Mesenteric fat pad (tissue), 1 donor: ENCODE results near the gene CPLX3. TPM values are rescaled to one million over a fixed set of nuclear protein-coding genes. Genes with fewer than 3 reads are reported as not detected.

Experiments used
- DNase-seq: peaks from one replicate; pipeline ENCODE4 v3.0.0-alpha.2; 2020; ENCODE audit warnings: low spot score
- total RNA-seq: library from RNA; stranded (reverse); fragmentation: NEBNext Ultra II Directional; extraction: Animal tissue kit (Norgen Biotek cat#: 25700); gene quantifications from one replicate; pipeline ENCODE4 v1.2.1, GENCODE V29; 2021
- donor health status: DM: yes; HTN: yes; CAD: no.

Gene CPLX3
- total RNA-seq, 1 donor from 2014 or later: not detected

DNA sequence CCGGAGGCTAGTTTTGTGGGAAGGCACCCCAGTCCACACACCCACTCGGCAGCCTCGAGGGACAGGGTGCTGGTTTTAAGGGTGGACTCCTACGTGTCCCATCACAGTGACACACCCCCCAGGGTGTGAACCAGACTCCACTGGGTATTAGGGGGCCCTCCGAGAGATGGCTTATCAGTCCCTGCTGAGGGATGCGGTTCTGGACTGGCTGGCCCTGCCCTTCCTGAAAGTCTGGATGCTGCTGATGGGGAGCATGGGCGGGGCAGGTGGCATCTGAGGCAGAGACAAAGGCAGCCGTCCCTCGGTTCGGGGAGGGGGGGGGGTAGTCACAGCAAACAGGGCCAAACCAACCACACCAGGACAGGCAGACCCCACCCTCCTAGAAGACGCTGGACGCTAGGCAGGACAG is 17.5 kb downstream of the CPLX3 start:
- DNase-seq: no peak

DNA sequence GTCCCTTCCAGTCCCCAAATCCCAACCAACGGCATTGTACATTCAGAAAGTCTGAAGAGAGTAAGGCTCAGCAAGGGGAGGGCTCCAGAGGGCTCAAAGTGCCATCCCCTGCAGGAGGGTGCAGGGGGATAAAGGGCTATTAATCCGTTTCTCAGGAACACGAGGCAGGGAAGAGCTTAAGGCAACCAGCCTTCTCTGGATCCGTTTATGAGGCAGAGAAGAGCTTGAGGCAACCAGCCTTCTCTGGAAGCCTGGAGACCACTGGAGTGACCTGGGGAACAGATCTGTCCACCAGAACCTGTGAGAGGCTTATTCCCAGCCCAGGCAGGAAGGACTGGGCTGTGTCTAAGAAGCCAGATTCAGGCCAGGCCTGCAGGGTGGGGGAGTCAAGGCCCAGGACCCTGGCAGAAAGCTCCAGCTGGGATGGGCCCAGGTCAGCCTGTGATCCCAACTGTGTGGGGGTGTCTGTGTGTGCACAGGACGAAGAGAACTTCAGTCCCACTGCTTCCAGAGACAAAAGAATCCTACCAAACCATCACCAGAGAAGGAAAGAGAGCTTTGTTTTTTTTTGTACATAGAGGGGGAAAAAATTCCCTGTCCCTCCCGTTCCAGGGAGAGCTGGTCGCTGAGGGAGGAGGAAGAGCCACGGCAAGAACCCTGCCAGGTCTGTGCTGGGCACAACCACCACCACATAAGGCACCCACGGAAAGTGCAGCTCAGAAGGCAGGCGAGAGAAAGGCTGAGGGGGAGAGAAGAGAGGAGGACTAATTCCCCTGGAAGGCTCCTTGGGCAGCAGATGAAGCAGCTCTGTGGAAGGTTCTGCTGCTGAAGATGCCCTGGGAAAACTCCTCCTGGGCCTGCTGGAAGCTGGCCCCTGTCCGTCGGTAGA is 18.1 kb downstream of the CPLX3 start:
- no peak for DNase-seq

DNA sequence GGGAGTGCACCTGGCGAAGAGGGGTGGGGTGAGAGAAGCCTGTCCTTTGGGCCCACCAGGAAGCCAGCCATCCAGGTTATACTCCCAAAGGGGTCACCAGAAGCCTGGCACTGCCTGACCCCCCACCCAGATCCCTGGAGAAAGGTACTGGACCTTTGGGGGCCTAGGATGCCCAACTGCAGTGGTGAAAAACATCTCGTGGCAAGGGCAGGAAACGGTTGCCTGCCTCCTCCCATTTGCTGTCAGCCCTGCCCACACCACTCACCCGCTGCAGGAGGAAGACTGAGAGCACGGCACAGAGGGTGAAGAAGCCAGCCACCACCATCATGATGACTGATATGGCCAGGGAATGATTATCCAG is 18.8 kb downstream of the CPLX3 start:
- DNase-seq: no peak

DNA sequence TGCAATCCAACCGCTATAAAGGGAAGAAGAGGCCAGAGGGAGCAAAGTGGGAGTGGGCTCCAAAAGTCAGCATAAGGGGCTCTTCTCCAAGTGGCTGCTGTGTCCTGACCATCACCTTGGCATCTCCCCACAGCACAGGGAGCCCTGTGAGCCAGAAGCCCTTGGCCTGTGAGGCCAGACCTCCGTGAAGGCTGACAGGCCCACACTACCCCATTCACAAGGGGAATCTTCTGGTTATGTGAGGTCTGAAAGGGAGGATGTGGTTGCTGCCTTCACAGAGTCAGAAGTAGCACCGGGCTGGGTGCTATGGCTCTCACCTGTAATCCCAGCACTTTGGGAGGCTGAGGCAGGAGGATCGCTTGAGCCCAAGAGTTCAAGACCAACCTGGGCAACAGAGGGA is 19.2 kb downstream of the CPLX3 start:
- DNase-seq: no peak

DNA sequence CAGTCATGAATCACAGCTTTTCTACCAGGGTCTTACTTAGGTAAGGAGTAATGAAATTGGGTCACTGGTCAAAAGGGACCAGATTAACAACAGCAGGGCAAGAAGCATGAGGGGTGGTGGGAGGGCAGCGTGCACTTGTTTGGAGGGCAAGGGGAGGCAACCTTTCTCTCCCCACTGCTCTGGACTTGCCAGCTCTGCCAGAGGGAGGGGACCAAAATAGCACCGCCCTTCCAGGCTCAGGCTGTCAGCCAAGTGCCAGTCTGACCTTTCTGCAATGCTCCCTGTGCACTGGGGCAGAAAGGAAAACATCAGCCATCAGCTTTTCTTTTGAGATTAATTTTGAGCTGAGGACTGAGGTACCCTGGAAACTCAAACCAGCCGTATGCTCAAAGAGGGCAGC is 21.0 kb downstream of the CPLX3 start:
- no peak for DNase-seq

DNA sequence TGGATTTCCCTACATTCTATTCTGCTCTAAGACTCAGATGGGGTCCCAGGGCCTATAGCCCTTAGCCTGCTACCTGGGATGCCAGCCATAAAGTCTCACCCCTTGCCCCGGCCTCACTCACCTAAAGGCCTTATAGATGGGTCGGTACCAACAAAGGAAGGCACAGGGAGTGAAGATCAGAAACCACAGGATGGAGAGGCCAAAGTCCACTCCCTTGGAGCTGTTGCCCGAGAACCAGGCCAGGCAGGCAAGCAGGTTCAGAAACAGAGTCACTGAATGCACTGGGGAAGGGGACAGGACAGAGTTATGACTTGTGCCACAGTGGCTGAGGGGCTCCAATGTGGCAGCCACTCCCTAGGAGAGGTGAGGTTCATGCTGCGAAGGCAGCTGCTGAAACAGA is 24.0 kb downstream of the CPLX3 start:
- no peak for DNase-seq

DNA sequence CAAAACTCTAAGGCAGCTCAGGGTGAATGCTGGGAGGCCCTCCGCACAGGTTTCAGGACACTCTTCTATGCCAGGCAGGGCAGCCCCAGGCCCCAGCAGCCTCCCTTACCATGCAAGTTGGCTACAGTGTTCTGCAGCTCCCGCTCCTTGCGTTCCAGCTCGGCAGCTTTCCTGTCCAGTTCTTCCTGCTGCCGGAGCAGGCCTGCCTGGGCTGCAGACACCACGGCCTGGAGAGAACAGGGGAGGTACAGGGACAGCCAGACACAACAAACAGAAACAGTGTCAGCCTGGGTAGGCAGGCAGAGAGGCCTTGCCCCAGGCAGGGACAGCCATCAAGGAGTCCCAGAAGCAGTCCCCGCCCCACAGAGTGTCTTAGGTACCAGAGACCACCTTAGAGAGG is 25.5 kb downstream of the CPLX3 start:
- no peak for DNase-seq

DNA sequence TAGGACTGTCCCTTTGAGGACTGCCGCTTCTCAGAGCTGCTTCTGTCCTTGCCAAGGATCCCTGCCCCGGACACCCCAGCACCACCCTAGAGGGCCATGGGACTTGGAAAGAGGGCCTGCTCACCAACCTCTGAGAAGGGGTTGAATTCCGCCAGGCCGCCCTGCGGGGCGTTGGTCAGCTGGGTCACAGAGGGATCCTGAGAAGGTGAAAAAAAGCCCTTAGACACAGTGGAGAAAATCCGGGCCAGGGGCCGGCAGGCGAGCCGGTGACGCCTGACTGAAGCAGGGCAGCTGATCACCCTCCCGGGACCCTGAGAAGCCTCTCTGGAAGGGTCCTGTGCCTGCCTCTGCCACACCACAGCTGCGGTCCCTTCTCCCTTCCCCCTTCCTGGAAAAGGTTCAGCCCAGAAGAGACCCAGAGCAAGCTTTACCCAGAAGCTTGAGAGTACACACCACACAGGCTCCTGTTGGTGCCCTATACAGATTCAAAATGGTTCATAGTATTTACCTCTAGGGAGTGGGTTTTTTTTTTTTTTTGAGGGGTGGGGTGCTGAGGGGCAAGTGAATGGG is 28.1 kb downstream of the CPLX3 start:
- DNase-seq: no peak

DNA sequence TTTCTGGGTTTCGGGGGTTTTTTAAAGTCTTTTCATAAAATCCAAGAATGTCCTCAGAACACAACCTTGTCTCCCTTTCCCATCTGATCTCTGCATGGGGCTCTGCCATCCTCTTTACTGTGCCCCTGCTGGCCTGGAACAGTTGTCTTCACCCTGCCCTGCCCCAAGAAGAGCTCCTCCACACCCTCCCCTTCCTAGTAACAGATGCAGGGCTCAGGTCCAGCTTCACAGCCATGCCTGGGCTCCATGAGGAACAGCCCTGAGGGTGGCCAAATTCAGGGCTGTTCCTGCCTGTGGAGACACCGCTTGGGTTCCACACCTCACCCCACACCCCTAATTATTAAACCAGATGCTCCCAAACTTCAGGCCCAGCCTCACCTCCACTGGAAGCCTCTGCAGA is 29.4 kb downstream of the CPLX3 start:
- DNase-seq: no peak

DNA sequence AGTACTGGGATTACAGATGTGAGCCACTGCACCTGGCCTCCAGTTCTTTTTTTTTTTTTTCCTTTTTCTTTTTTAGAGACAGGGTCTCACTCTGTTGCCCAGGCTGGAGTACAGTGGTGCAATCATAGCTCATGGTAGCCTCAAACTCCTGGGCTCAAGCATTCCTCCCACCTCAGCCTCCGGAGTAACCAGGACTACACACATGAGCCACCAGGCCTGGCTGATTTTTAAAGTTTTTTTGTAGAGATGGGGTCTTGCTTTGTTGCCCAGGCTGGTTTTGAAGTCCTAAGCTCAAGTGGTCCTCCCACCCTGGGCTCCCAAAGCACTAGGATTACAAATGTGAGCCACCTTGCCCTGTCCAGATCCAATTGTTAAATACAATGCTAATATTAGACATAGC is 30.1 kb downstream of the CPLX3 start:
- no peak for DNase-seq

DNA sequence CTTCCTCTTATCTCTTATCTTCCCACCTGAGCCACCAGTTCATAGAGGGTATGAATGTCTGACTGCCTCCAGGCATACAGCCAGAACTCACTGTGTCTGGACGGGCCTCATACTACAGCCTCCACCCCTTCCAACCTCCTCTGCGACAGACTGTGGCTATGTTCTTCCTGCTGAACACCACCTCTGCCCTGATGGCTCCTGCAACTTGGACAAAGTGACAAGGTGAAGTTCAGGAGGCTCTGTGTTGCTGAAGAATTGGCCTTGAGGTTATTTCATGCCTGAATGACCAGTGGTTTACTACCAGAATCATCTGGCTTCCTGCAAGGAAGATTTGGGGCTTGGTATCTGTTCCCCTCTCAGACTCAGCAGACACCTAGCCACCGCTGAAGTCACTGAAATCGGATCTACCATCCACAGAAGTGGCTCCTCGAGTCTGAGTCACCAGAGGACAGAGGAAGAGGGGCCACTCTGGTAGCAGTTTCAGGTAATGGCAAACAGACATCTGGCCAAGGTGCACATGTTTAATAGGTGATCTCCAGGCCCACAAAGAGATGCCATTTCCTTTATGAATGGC is 30.7 kb downstream of the CPLX3 start:
- no peak for DNase-seq

DNA sequence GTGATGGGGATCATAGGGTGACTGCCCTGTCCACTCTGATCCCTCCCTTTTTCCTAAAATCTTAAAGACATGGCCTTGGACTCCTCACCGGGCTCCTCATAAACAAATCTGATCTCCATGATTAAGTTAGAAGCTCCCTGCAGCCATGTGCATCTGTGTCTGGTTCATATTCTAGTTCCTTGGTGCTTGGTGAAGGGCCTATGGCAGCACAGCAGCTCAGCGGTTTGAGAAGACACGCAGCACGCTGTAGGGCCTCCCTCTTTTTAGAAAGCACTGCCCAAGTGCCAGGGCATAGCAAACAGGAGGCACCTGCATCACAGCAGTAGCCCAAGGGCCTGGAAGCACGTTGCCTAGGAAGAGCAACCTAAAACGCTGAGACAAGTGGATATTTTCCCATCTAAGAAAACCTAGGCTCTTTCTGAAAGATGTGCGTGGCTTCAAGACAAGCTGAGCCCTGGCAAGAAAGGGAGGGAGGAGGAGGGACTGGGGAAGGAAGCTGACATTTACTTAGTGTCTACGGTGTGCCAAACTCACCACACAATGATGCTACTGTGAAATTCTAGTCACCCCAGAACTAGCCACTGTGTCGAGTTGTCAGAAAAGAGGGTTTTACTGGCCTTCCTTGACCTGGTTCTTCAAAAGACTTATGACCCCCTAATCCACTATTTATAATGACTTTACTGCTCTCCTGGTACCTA is 31.4 kb downstream of the CPLX3 start:
- no peak for DNase-seq

DNA sequence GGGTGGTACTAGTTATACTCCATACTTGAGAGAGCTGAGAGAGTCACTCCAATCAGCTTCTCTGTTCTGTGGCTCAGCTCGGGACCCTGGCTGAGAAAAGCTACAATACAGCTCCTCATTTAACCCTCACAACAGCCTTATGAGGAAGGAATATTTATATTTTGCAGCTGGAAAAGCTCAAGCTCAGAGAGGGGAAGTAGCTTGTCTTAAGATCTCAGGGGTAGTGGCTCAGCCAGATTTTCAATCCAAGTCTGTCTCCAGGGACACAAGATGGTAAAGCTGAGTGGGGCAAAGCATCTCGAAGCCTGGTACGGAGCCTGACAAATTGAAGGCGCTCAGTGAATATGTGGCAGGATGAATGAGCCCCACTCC is 31.9 kb downstream of the CPLX3 start:
- no peak for DNase-seq

DNA sequence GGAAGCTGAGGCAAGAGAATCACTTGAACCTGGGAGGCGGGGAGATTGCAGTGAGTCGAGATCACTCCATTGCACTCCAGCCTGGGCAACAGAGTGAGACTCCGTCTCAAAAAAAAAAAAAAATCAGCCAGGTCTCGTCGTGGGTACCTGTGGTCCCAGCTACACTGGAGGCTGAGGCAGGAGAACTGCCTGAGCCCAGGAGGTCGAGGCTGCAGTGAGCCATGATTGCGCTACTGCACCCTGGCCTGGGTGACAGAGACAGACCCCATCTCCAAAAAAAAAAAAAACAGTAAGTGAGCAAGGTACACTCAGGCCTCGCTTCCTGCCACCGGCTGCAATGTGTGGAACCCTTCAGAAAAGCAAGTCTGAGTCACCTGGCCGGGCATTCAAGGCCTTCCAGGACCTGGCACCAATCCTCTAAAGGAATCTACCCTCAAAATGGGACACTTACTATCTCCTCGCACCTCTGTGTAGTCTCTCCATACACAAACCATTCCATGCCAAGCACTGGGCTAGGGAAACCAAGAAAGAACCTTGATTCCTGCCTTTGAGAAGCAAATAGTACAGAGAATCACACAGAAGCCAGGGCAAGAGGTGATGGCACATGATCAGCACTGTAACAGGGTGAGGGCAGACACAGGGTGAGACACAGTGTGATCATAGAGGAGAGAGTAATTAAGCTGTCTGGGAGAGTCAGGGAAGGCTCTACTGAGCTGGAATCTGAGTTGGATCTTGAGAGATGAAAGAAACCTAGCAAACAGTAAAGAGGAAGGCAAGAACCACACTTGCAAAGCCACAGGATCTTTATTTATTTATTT is 37.0 kb downstream of the CPLX3 start:
- DNase-seq: no peak

DNA sequence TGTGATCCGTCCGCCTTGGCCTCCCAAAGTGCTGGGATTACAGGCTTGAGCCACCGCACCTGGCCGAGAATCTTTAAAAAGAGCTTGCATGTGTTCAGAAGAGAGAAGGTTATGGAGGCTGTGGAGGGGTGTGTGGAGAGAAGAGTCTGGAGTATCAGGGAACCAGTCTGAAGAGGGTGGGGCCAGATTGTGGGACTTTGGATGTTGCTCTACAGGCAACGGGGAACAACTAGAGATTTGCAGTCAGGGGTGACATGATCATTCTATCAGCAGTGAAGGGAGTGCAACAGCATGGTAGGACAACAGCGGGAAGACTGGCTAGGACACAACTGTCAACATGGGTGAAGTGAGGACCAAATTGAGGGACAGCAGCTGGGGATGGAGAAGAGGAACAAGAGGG is 37.9 kb downstream of the CPLX3 start:
- no peak for DNase-seq

DNA sequence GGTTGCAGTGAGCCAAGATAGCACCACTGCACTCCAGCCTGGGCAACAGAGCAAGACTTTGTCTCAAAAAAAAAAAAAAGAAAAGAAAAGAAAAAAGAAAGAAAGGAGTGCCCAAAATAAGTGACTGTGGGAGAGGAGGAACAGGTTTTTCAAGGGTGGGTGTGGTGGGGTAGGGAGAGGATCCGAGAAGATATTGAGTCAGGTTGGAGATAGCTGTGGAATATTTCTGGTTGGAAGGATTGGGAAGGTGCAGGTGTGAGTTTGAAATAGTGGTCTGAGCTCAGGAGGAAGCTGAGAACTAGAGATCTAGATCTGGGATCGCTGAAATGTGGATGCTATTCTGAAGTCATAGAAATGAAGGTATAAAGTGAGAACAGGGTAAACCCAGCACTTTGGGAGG is 38.9 kb downstream of the CPLX3 start:
- no peak for DNase-seq

DNA sequence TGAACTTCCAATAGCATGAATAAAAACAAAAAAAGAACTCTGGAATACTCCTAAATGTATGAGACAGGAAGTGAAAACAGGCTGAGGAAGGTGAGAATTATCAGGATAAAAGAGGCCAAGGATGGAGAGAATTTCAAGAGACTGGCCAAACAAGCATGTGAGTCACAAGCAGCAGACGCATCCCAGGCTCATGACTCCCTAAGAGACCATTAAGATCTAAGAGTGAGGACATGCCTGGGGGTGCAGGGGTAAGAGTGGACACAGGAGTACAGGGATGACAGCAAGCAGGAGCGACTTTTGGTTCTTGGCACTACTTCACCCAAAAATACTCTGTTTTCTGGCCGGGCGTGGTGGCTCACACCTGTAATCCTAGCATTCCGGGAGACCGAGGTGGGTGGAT is 39.7 kb downstream of the CPLX3 start:
- DNase-seq: no peak

DNA sequence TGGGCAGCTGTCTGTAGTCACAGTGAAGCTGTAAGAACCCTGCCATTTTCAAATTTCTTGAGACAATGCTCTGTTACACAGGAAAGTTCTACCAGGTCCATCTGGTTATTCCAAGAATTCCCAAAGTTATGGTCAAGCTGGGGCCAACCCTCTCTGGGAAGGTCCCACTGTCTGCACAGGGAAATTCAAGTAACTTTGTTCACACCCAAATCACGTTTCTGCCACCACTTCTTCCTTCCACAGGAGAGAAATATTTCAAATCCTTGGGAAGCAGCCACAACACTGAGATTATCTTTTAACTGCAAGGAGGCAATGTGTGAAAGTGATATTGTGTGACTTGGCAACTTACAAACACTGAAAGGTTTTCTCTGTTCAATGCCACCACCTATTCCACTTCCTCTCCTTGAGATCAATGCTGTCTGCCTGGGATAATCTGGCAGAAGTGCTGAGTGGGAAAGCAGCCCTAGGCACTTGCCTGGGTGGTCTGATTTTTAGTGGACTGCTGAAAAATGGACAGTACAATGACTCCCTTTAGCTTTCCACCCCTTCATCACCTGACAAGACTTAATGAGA is 41.1 kb downstream of the CPLX3 start:
- DNase-seq: no peak

DNA sequence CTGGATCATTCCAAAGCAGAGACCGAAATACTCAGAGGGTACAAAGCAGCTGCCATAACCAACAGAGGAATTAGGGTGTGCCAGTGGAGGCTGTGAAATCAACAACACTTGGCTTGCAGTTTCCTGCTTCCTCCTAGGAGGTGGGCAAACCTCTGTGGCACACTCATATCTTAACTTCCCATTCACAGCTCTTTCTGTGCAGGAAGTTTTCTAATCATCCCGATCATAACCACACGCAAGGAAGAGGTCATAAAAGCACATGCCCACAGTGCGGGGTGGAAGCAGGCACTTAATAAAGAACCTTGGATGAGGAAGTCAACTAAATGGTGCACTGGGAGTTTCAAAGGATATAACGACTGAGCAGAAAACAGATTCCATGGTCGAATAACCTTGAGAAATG is 41.6 kb downstream of the CPLX3 start:
- DNase-seq: no peak

DNA sequence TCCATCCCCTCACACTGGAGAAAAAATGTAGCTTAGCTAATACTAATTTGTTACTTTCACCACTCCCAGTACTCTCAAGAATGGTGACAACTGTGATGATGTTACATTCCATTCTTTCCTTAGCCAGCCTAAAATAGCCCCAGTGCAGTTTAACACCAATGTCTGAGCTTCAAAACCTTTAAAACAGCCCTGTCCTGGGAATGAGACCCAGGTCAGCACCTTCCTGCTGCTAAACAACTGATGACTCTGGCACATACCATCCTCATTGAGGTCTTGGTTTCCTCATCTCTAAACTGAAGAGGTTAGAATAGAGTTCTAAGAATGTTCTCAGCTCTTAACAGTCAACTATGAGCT is 42.9 kb downstream of the CPLX3 start:
- DNase-seq: no peak

DNA sequence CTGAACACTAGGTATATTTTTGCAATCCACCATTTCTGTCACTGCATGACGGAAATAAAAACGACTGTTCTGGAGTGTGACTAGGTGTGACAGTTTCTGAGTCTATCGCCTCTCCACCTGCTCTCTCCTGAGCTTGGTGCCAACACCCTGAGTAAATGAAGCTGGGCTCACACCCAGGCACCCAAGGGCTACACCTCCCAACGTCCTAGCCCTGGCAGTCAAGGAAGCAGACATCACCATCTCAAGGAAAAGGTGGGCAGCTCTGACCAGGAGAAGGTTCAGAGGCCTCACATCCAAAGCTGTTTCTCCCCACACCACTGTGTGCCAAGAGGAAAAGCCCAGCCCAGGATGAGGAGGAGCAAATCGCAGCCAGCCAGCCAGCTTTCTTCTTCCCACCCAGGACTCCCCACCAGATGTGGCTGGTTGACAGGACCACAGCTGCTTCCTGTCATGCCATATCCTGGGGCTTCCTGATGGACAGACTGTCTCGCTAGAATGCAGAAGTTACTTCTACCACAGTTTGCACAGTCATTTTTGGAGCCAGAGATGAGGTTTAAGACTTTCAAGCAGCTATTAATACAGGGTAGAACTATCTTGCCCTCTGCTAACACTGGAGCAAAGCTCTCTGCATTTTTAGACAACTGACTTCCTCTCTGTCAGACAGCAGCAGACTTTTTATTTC is 43.4 kb downstream of the CPLX3 start:
- DNase-seq: no peak
